ENCODE data around the gene FAM83F. TPM values are rescaled to one million over a fixed set of nuclear protein-coding genes. Genes with fewer than 3 reads are reported as not detected.

The FAM83F gene
- total and polyA plus RNA-seq, 2 donors (not counting 1 experiment from before 2014, with no cell fraction given) = 0.10 TPM; not detected in 1

- ChIA-PET CTCF (interaction anchor here (0.6 to 2.8 kb wide), 4 partner anchors 21 to 368 kb away, joined by 4 to 9 read pairs (median 6); no protein-coding TSS in a partner anchor), POLR2A (no interaction called here)
- no peaks in the 10 kb centered on the region for H3K4me1 Mint-ChIP-seq
- H3K9me3 ChIP-seq (ENCODE audit: control extremely low read depth in 1 of 3, control insufficient read depth in 2 of 3, insufficient read depth in 1 of 3, low read length in 2 of 3) = no peaks in the 10 kb centered on the region
- no peaks in the 10 kb centered on the region for H3K36me3 ChIP-seq (replicated peaks in 1 of 2; ENCODE audit: control extremely low read depth in 1 of 2, control insufficient read depth in 1 of 2, extremely low read depth in 1 of 2, insufficient read depth in 2 of 2, low read length in 1 of 2)
- peaks cover 37% of the 10 kb centered on the region for H3K27me3 Mint-ChIP-seq
- no peaks in the 10 kb centered on the region for H3K4me1 ChIP-seq (ENCODE audit: control insufficient read depth in 2 of 2, insufficient read depth in 2 of 2, low read length in 2 of 2)
- H3K27me3 ChIP-seq (replicated peaks in 1 of 4; ENCODE audit: control extremely low read depth in 1 of 4, control insufficient read depth in 3 of 4, insufficient read depth in 4 of 4, low read length in 3 of 4) = peaks cover 0 to 14% (median 0%) of the 10 kb centered on the region in 4 experiments
- no peaks in the 10 kb centered on the region for H3K79me2 ChIP-seq (ENCODE audit: control insufficient read depth, insufficient read depth, low read length)
- no peak overlapping the region for H3K4me3 Mint-ChIP-seq
- H2AFZ ChIP-seq (ENCODE audit: insufficient read depth, low read depth, low read length, poor library complexity, severe bottlenecking) = no peak overlapping the region
- H4K20me1 ChIP-seq (ENCODE audit: control insufficient read depth, insufficient read depth, low read length, poor library complexity, severe bottlenecking) = no peaks in the 10 kb centered on the region
- H3K4me3 ChIP-seq (ENCODE audit: control extremely low read depth in 1 of 5, extremely low read depth in 1 of 5, insufficient read depth in 1 of 5, low read depth in 2 of 5, low read length in 4 of 5) = no peak overlapping the region
- H3K4me2 ChIP-seq (replicated peaks; ENCODE audit: low read depth, low read length, poor library complexity, severe bottlenecking) = no peak overlapping the region
- H3K27ac Mint-ChIP-seq = no peak overlapping the region
- H3K27ac ChIP-seq (ENCODE audit: low read length in 2 of 2) = no peak overlapping the region
- ATAC-seq (ENCODE audit: low read depth) = no peak
- H3K9ac ChIP-seq (ENCODE audit: low read length) = no peak overlapping the region
- no peaks in the 10 kb centered on the region for H3K9me3 Mint-ChIP-seq (ENCODE audit: insufficient read depth)
- 76% methylated on average over 3 of the region's 6 CpGs for WGBS (ENCODE audit: insufficient coverage)
- no peak for DNase-seq
- TF ChIP-seq CTCF (IDR thresholded peaks at IDR 0.05) = no peak
- no peak for TF ChIP-seq EZH2 (IDR thresholded peaks at IDR 0.05; ENCODE audit: borderline replicate concordance, insufficient read depth, low read depth, low read length, poor library complexity, severe bottlenecking)
- intact Hi-C loops (cut with micrococcal nuclease) = no loop called here
Measured at GRCh38 chr22:40002935-40003715, 8.4 kb downstream of the FAM83F start.

GRCh38 chr22:40004836-40005235 lies 10.1 kb downstream of the FAM83F start:
- DNase-seq = no peak
- H3K4me1 Mint-ChIP-seq = no peaks in the 10 kb centered on the region
- H3K27ac ChIP-seq (ENCODE audit: low read length in 2 of 2) = no peak overlapping the region
- H3K4me2 ChIP-seq (replicated peaks; ENCODE audit: low read depth, low read length, poor library complexity, severe bottlenecking) = no peak overlapping the region
- peaks cover 0 to 28% (median 3%) of the 10 kb centered on the region in 4 experiments for H3K27me3 ChIP-seq (replicated peaks in 1 of 4; ENCODE audit: control extremely low read depth in 1 of 4, control insufficient read depth in 3 of 4, insufficient read depth in 4 of 4, low read length in 3 of 4)
- ATAC-seq (ENCODE audit: low read depth) = no peak
- no peaks in the 10 kb centered on the region for H3K79me2 ChIP-seq (ENCODE audit: control insufficient read depth, insufficient read depth, low read length)
- H3K27me3 Mint-ChIP-seq = peaks cover 48% of the 10 kb centered on the region
- intact Hi-C loops (cut with micrococcal nuclease) = no loop called here
- H3K27ac Mint-ChIP-seq = no peak overlapping the region
- H3K9ac ChIP-seq (ENCODE audit: low read length) = no peak overlapping the region
- H4K20me1 ChIP-seq (ENCODE audit: control insufficient read depth, insufficient read depth, low read length, poor library complexity, severe bottlenecking) = no peaks in the 10 kb centered on the region
- no peaks in the 10 kb centered on the region for H3K4me1 ChIP-seq (ENCODE audit: control insufficient read depth in 2 of 2, insufficient read depth in 2 of 2, low read length in 2 of 2)
- WGBS (ENCODE audit: insufficient coverage) = 91% methylated on average over 6 of the region's 6 CpGs
- ChIA-PET CTCF (interaction anchor here (2.8 kb wide), 1 partner anchor 20 kb away, joined by 9 read pairs; no protein-coding TSS in a partner anchor), POLR2A (no interaction called here)
- no peaks in the 10 kb centered on the region for H3K9me3 ChIP-seq (ENCODE audit: control extremely low read depth in 1 of 3, control insufficient read depth in 2 of 3, insufficient read depth in 1 of 3, low read length in 2 of 3)
- no peaks in the 10 kb centered on the region for H3K36me3 ChIP-seq (replicated peaks in 1 of 2; ENCODE audit: control extremely low read depth in 1 of 2, control insufficient read depth in 1 of 2, extremely low read depth in 1 of 2, insufficient read depth in 2 of 2, low read length in 1 of 2)
- no peak overlapping the region for H3K4me3 ChIP-seq (ENCODE audit: control extremely low read depth in 1 of 5, extremely low read depth in 1 of 5, insufficient read depth in 1 of 5, low read depth in 2 of 5, low read length in 4 of 5)
- H3K4me3 Mint-ChIP-seq = no peak overlapping the region
- TF ChIP-seq CTCF (IDR thresholded peaks at IDR 0.05) (no peak), EZH2 (IDR thresholded peaks at IDR 0.05; ENCODE audit: borderline replicate concordance, insufficient read depth, low read depth, low read length, poor library complexity, severe bottlenecking) (no peak)
- H3K9me3 Mint-ChIP-seq (ENCODE audit: insufficient read depth) = no peaks in the 10 kb centered on the region
- H2AFZ ChIP-seq (ENCODE audit: insufficient read depth, low read depth, low read length, poor library complexity, severe bottlenecking) = no peak overlapping the region
